ENCODE data around the gene SPDYE6.
"Not testable (repeated sequence)": the region's sequence is repeated elsewhere in the genome, so short reads cannot be mapped to it uniquely, and the experiment has no call there.

The SPDYE6 gene

GRCh38 chr7:102381696-102382425, 25.6 kb upstream of the SPDYE6 start:
- H3K4me1 Mint-ChIP-seq (ENCODE audit: low read depth); H3K27ac Mint-ChIP-seq; H3K27me3 Mint-ChIP-seq; H3K4me3 Mint-ChIP-seq; H3K9me3 Mint-ChIP-seq (ENCODE audit: low read depth): not testable (repeated sequence)
- H3K36me3 Mint-ChIP-seq, result peaks cover 11% of the 10 kb centered on the region

- H3K36me3 Mint-ChIP-seq, result peaks cover 12% of the 10 kb centered on the region
- not testable (repeated sequence) for H3K4me1 Mint-ChIP-seq (ENCODE audit: low read depth); H3K27ac Mint-ChIP-seq; H3K4me3 Mint-ChIP-seq; H3K27me3 Mint-ChIP-seq; H3K9me3 Mint-ChIP-seq (ENCODE audit: low read depth)
These were observed 24.6 kb upstream of the SPDYE6 start for GRCh38 chr7:102380837-102381236.

GRCh38 chr7:102376964-102377466, 20.8 kb upstream of the SPDYE6 start:
- Mint-ChIP-seq H3K27ac (no peak overlapping the region), H3K27me3 (no peaks in the 10 kb centered on the region), H3K36me3 (peaks cover 12% of the 10 kb centered on the region), H3K4me3 (no peak overlapping the region), H3K4me1 (ENCODE audit: low read depth) (peaks cover 18% of the 10 kb centered on the region), H3K9me3 (ENCODE audit: low read depth) (no peaks in the 10 kb centered on the region)

GRCh38 chr7:102372796-102373195, 16.6 kb upstream of the SPDYE6 start:
- H3K4me3 Mint-ChIP-seq; H3K27me3 Mint-ChIP-seq; H3K9me3 Mint-ChIP-seq (ENCODE audit: low read depth); H3K27ac Mint-ChIP-seq: not testable (repeated sequence)
- H3K4me1 Mint-ChIP-seq (ENCODE audit: low read depth), result peaks cover 31% of the 10 kb centered on the region
- H3K36me3 Mint-ChIP-seq, result peaks cover 14% of the 10 kb centered on the region

GRCh38 chr7:102370038-102370437, 13.8 kb upstream of the SPDYE6 start:
- peak overlapping the region; percentile 59 for H3K4me3 Mint-ChIP-seq

GRCh38 chr7:102365390-102365789, 9.1 kb upstream of the SPDYE6 start:
- Mint-ChIP-seq H3K4me3 (peak overlapping the region; percentile 59), H3K4me1 (ENCODE audit: low read depth) (peaks cover 25% of the 10 kb centered on the region)
- not testable (repeated sequence) for H3K9me3 Mint-ChIP-seq (ENCODE audit: low read depth); H3K27me3 Mint-ChIP-seq; H3K27ac Mint-ChIP-seq; H3K36me3 Mint-ChIP-seq

More at GRCh38 chr7:102370038-102370437, 13.8 kb upstream of the SPDYE6 start:
- H3K27ac Mint-ChIP-seq; H3K27me3 Mint-ChIP-seq; H3K36me3 Mint-ChIP-seq; H3K9me3 Mint-ChIP-seq (ENCODE audit: low read depth): not testable (repeated sequence)
- peaks cover 39% of the 10 kb centered on the region for H3K4me1 Mint-ChIP-seq (ENCODE audit: low read depth)

- not testable (repeated sequence) for H3K36me3 Mint-ChIP-seq; H3K9me3 Mint-ChIP-seq (ENCODE audit: low read depth); H3K27me3 Mint-ChIP-seq
- peaks cover 19% of the 10 kb centered on the region for H3K4me1 Mint-ChIP-seq (ENCODE audit: low read depth)
- peak overlapping the region; percentile 92 for H3K4me3 Mint-ChIP-seq
- peak overlapping the region; percentile 79 for H3K27ac Mint-ChIP-seq
These were observed 8.2 kb upstream of the SPDYE6 start for GRCh38 chr7:102364394-102364886.

- peak overlapping the region; percentile 92 for H3K4me3 Mint-ChIP-seq
- H3K9me3 Mint-ChIP-seq (ENCODE audit: low read depth); H3K27me3 Mint-ChIP-seq: not testable (repeated sequence)
These were observed 7.5 kb upstream of the SPDYE6 start for GRCh38 chr7:102363549-102364393.

GRCh38 chr7:102346983-102347382, 9.3 kb downstream of the SPDYE6 start:
- H3K27me3 Mint-ChIP-seq; H3K27ac Mint-ChIP-seq; H3K9me3 Mint-ChIP-seq (ENCODE audit: low read depth); H3K36me3 Mint-ChIP-seq; H3K4me3 Mint-ChIP-seq; H3K4me1 Mint-ChIP-seq (ENCODE audit: low read depth): not testable (repeated sequence)

More at GRCh38 chr7:102363549-102364393, 7.5 kb upstream of the SPDYE6 start:
- peaks cover 19% of the 10 kb centered on the region for H3K4me1 Mint-ChIP-seq (ENCODE audit: low read depth)
- H3K27ac Mint-ChIP-seq, result peak overlapping the region; percentile 88
- H3K36me3 Mint-ChIP-seq, result not testable (repeated sequence)

- H3K9me3 Mint-ChIP-seq (ENCODE audit: low read depth); H3K4me3 Mint-ChIP-seq; H3K4me1 Mint-ChIP-seq (ENCODE audit: low read depth); H3K27ac Mint-ChIP-seq; H3K36me3 Mint-ChIP-seq; H3K27me3 Mint-ChIP-seq: not testable (repeated sequence)
These were observed 15.5 kb downstream of the SPDYE6 start for GRCh38 chr7:102340599-102341368.

- not testable (repeated sequence) for H3K27me3 Mint-ChIP-seq; H3K9me3 Mint-ChIP-seq (ENCODE audit: low read depth); H3K4me3 Mint-ChIP-seq; H3K4me1 Mint-ChIP-seq (ENCODE audit: low read depth); H3K27ac Mint-ChIP-seq; H3K36me3 Mint-ChIP-seq
These were observed 18.8 kb downstream of the SPDYE6 start for GRCh38 chr7:102337420-102337819.

- H3K4me3 Mint-ChIP-seq; H3K9me3 Mint-ChIP-seq (ENCODE audit: low read depth); H3K4me1 Mint-ChIP-seq (ENCODE audit: low read depth); H3K27ac Mint-ChIP-seq; H3K27me3 Mint-ChIP-seq; H3K36me3 Mint-ChIP-seq: not testable (repeated sequence)
These were observed 19.2 kb downstream of the SPDYE6 start for GRCh38 chr7:102337002-102337401.

GRCh38 chr7:102335574-102335973, 20.7 kb downstream of the SPDYE6 start:
- H3K4me1 Mint-ChIP-seq (ENCODE audit: low read depth); H3K27me3 Mint-ChIP-seq; H3K9me3 Mint-ChIP-seq (ENCODE audit: low read depth); H3K4me3 Mint-ChIP-seq; H3K36me3 Mint-ChIP-seq; H3K27ac Mint-ChIP-seq: not testable (repeated sequence)

- H3K4me3 Mint-ChIP-seq; H3K36me3 Mint-ChIP-seq; H3K4me1 Mint-ChIP-seq (ENCODE audit: low read depth); H3K9me3 Mint-ChIP-seq (ENCODE audit: low read depth); H3K27ac Mint-ChIP-seq; H3K27me3 Mint-ChIP-seq: not testable (repeated sequence)
These were observed 25.4 kb downstream of the SPDYE6 start for GRCh38 chr7:102330666-102331460.

Measured in activated naive CD8-positive, alpha-beta T cell (primary cell).